ENCODE results near the gene INPP5E.
"Not testable (repeated sequence)": the region's sequence is repeated elsewhere in the genome, so short reads cannot be mapped to it uniquely, and the experiment has no call there.

Gene INPP5E

GRCh38 chr9:136431782-136432350 is 7.8 kb downstream of the INPP5E start:
- Histone ChIP-seq H3K27ac (no peak overlapping the region), H3K4me2 (no peak overlapping the region), H3K36me3 (peaks cover 93% of the 10 kb centered on the region), H4K20me1 (peaks cover 71% of the 10 kb centered on the region), H3K9ac (no peak overlapping the region), H3K4me3 (no peak overlapping the region), H3K9me3 (no peaks in the 10 kb centered on the region), H3K27me3 (no peaks in the 10 kb centered on the region), H3K4me1 (peaks cover 11% of the 10 kb centered on the region)
- TF ChIP-seq Cebpa-rat (IDR thresholded peaks at IDR 0.05): no peak

- Histone ChIP-seq H3K4me2 (no peak overlapping the region), H3K27me3 (no peaks in the 10 kb centered on the region)
These were observed 8.9 kb downstream of the INPP5E start for GRCh38 chr9:136430588-136431234.

GRCh38 chr9:136429683-136430491 is 9.8 kb downstream of the INPP5E start:
- H4K20me1 ChIP-seq: peaks cover 51% of the 10 kb centered on the region
- no peak for TF ChIP-seq Cebpa-rat (IDR thresholded peaks at IDR 0.05)
- H3K4me2 ChIP-seq: no peak overlapping the region
- no peak overlapping the region for H3K9ac ChIP-seq
- peaks cover 93% of the 10 kb centered on the region for H3K36me3 ChIP-seq
- no peaks in the 10 kb centered on the region for H3K9me3 ChIP-seq
- no peaks in the 10 kb centered on the region for H3K4me1 ChIP-seq
- no peaks in the 10 kb centered on the region for H3K27me3 ChIP-seq
- no peak overlapping the region for H3K4me3 ChIP-seq
- no peak overlapping the region for H3K27ac ChIP-seq

More at GRCh38 chr9:136430588-136431234, 8.9 kb downstream of the INPP5E start:
- TF ChIP-seq Cebpa-rat (IDR thresholded peaks at IDR 0.05): no peak
- Histone ChIP-seq H3K9ac (no peak overlapping the region), H3K27ac (no peak overlapping the region), H3K4me1 (no peaks in the 10 kb centered on the region), H3K36me3 (peaks cover 93% of the 10 kb centered on the region), H3K9me3 (no peaks in the 10 kb centered on the region), H3K4me3 (no peak overlapping the region), H4K20me1 (peaks cover 59% of the 10 kb centered on the region)

GRCh38 chr9:136429075-136429628 is 10.5 kb downstream of the INPP5E start:
- H3K9ac ChIP-seq: no peak overlapping the region
- H3K36me3 ChIP-seq: peaks cover 93% of the 10 kb centered on the region
- H3K9me3 ChIP-seq: no peaks in the 10 kb centered on the region
- no peak for TF ChIP-seq Cebpa-rat (IDR thresholded peaks at IDR 0.05)
- H3K27ac ChIP-seq: no peak overlapping the region
- H4K20me1 ChIP-seq: peaks cover 51% of the 10 kb centered on the region
- H3K4me3 ChIP-seq: no peak overlapping the region
- no peak overlapping the region for H3K4me2 ChIP-seq
- no peaks in the 10 kb centered on the region for H3K27me3 ChIP-seq
- no peaks in the 10 kb centered on the region for H3K4me1 ChIP-seq

GRCh38 chr9:136426787-136427186 is 12.9 kb downstream of the INPP5E start:
- Histone ChIP-seq H3K9me3 (no peaks in the 10 kb centered on the region), H3K9ac (no peak overlapping the region), H3K27ac (no peak overlapping the region), H3K36me3 (peaks cover 93% of the 10 kb centered on the region), H4K20me1 (peaks cover 36% of the 10 kb centered on the region), H3K4me2 (no peak overlapping the region), H3K4me3 (no peak overlapping the region), H3K27me3 (no peaks in the 10 kb centered on the region), H3K4me1 (peaks cover 7% of the 10 kb centered on the region)
- no peak for TF ChIP-seq Cebpa-rat (IDR thresholded peaks at IDR 0.05)

- not testable (repeated sequence) for H3K27ac ChIP-seq, H3K4me2 ChIP-seq, H3K9me3 ChIP-seq, H3K27me3 ChIP-seq, H3K4me3 ChIP-seq, H3K9ac ChIP-seq
- Histone ChIP-seq H3K4me1 (peaks cover 21% of the 10 kb centered on the region), H4K20me1 (peaks cover 34% of the 10 kb centered on the region), H3K36me3 (peaks cover 96% of the 10 kb centered on the region)
These were observed 14.3 kb downstream of the INPP5E start for GRCh38 chr9:136425367-136425766.

GRCh38 chr9:136424750-136425362 is 14.8 kb downstream of the INPP5E start:
- peaks cover 96% of the 10 kb centered on the region for H3K36me3 ChIP-seq
- peaks cover 29% of the 10 kb centered on the region for H4K20me1 ChIP-seq
- no peak overlapping the region for H3K9ac ChIP-seq

GRCh38 chr9:136423432-136424146 is 16.1 kb downstream of the INPP5E start:
- Histone ChIP-seq H4K20me1 (peaks cover 18% of the 10 kb centered on the region; the same call in 1 of the 2 replicates), H3K4me1 (peaks cover 27% of the 10 kb centered on the region), H3K4me3 (no peak overlapping the region), H3K4me2 (no peak overlapping the region), H3K9me3 (no peaks in the 10 kb centered on the region), H3K27me3 (no peaks in the 10 kb centered on the region), H3K9ac (no peak overlapping the region), H3K36me3 (peaks cover 96% of the 10 kb centered on the region), H3K27ac (no peak overlapping the region)
- TF ChIP-seq Cebpa-rat (IDR thresholded peaks at IDR 0.05): no peak

More at GRCh38 chr9:136424750-136425362, 14.8 kb downstream of the INPP5E start:
- TF ChIP-seq Cebpa-rat (IDR thresholded peaks at IDR 0.05): no peak
- Histone ChIP-seq H3K4me3 (no peak overlapping the region), H3K9me3 (no peaks in the 10 kb centered on the region), H3K4me1 (peaks cover 26% of the 10 kb centered on the region), H3K4me2 (no peak overlapping the region), H3K27me3 (no peaks in the 10 kb centered on the region), H3K27ac (no peak overlapping the region; the same call in 1 of the 2 replicates)

- Histone ChIP-seq H3K27ac (no peak overlapping the region), H3K9me3 (no peaks in the 10 kb centered on the region)
These were observed 16.8 kb downstream of the INPP5E start for GRCh38 chr9:136422876-136423275.

More at GRCh38 chr9:136422876-136423275, 16.8 kb downstream of the INPP5E start:
- TF ChIP-seq Cebpa-rat (IDR thresholded peaks at IDR 0.05): no peak
- H4K20me1 ChIP-seq: peaks cover 18% of the 10 kb centered on the region; the same call in 1 of the 2 replicates
- no peak overlapping the region for H3K9ac ChIP-seq
- peaks cover 27% of the 10 kb centered on the region for H3K4me1 ChIP-seq
- H3K27me3 ChIP-seq: no peaks in the 10 kb centered on the region
- H3K36me3 ChIP-seq: peaks cover 96% of the 10 kb centered on the region
- no peak overlapping the region for H3K4me3 ChIP-seq
- no peak overlapping the region for H3K4me2 ChIP-seq

Measured in BLaER1 (cell line).